ENCODE measurements around the gene CDC25B.

- TF ChIP-seq TAF1 (IDR thresholded peaks at IDR 0.05; ENCODE audit: low read depth, low read length), result no peak
- TF ChIP-seq, protein P1, sequence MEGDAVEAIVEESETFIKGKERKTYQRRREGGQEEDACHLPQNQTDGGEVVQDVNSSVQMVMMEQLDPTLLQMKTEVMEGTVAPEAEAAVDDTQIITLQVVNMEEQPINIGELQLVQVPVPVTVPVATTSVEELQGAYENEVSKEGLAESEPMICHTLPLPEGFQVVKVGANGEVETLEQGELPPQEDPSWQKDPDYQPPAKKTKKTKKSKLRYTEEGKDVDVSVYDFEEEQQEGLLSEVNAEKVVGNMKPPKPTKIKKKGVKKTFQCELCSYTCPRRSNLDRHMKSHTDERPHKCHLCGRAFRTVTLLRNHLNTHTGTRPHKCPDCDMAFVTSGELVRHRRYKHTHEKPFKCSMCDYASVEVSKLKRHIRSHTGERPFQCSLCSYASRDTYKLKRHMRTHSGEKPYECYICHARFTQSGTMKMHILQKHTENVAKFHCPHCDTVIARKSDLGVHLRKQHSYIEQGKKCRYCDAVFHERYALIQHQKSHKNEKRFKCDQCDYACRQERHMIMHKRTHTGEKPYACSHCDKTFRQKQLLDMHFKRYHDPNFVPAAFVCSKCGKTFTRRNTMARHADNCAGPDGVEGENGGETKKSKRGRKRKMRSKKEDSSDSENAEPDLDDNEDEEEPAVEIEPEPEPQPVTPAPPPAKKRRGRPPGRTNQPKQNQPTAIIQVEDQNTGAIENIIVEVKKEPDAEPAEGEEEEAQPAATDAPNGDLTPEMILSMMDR (IDR thresholded peaks at IDR 0.05; ENCODE audit: control extremely low read depth in 1 of 3, insufficient read depth in 1 of 3, low read depth in 1 of 3, low read length in 3 of 3), result no peak
- no peak for TF ChIP-seq POLR2A (IDR thresholded peaks at IDR 0.05; ENCODE audit: control extremely low read depth in 1 of 2, low read depth in 2 of 2, low read length in 2 of 2)
- TF ChIP-seq EP300 (IDR thresholded peaks at IDR 0.05; ENCODE audit: borderline replicate concordance in 1 of 2, low read depth in 2 of 2, low read length in 2 of 2), result no peak
- no peak for TF ChIP-seq CEBPB (IDR thresholded peaks at IDR 0.05; ENCODE audit: low read depth, low read length)
- no peak for TF ChIP-seq ASH2L (IDR thresholded peaks at IDR 0.05; ENCODE audit: low read length)
- TF ChIP-seq CHD1 (IDR thresholded peaks at IDR 0.05; ENCODE audit: low read depth, low read length), result no peak
- TF ChIP-seq EZH2 (IDR thresholded peaks at IDR 0.05; ENCODE audit: low read depth, low read length, severe bottlenecking), result no peak
- no peak for TF ChIP-seq BACH1 (IDR thresholded peaks at IDR 0.05; ENCODE audit: low read length)
- no peak for TF ChIP-seq SIN3A (conservative IDR thresholded peaks at IDR 0.05 in 1 of 2, IDR thresholded peaks at IDR 0.05 in 1 of 2; ENCODE audit: low read depth in 1 of 2, low read length in 2 of 2)
- TF ChIP-seq JUND (IDR thresholded peaks at IDR 0.05; ENCODE audit: low read length), result no peak
- TF ChIP-seq, protein P2, sequence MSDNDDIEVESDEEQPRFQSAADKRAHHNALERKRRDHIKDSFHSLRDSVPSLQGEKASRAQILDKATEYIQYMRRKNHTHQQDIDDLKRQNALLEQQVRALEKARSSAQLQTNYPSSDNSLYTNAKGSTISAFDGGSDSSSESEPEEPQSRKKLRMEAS (IDR thresholded peaks at IDR 0.05), result no peak
- TF ChIP-seq POLR2AphosphoS5 (IDR thresholded peaks at IDR 0.05; ENCODE audit: low read depth, low read length), result no peak
Measured at GRCh38 chr20:3812975-3813847, 17.1 kb downstream of the CDC25B start.

Data from H1 (cell line).